HG02798 (cell line): ENCODE data around the gene STK32B.

ENCODE experiments used
- ATAC-seq: cut with Tn5 transposase; IDR thresholded peaks from one replicate; pipeline ENCODE4 v1.9.1; 2021; ENCODE audit warnings: mild to moderate bottlenecking; ENCODE audit not compliant: unreplicated experiment, poor library complexity

The STK32B gene

GRCh38 chr4:5374994-5375393 lies 323.7 kb downstream of the STK32B start:
- no peak for ATAC-seq

GRCh38 chr4:5376015-5376414 lies 324.7 kb downstream of the STK32B start:
- no peak for ATAC-seq

GRCh38 chr4:5378002-5378401 lies 326.7 kb downstream of the STK32B start:
- ATAC-seq = no peak

GRCh38 chr4:5379895-5380294 lies 328.6 kb downstream of the STK32B start:
- ATAC-seq = no peak

- no peak for ATAC-seq
Observed at GRCh38 chr4:5381961-5382441, 330.7 kb downstream of the STK32B start.

GRCh38 chr4:5383191-5383980 lies 332.1 kb downstream of the STK32B start:
- ATAC-seq = no peak

GRCh38 chr4:5385741-5386311 lies 334.5 kb downstream of the STK32B start:
- ATAC-seq = no peak

GRCh38 chr4:5386921-5387320 lies 335.6 kb downstream of the STK32B start:
- no peak for ATAC-seq

- ATAC-seq = no peak
Observed at GRCh38 chr4:5387457-5387856, 336.2 kb downstream of the STK32B start.

GRCh38 chr4:5389756-5390310 lies 338.6 kb downstream of the STK32B start:
- no peak for ATAC-seq

GRCh38 chr4:5391492-5391891 lies 340.2 kb downstream of the STK32B start:
- ATAC-seq = no peak

- ATAC-seq = no peak
Observed at GRCh38 chr4:5393911-5394513, 342.7 kb downstream of the STK32B start.

GRCh38 chr4:5395781-5396180 lies 344.5 kb downstream of the STK32B start:
- ATAC-seq = no peak

GRCh38 chr4:5398056-5398455 lies 346.8 kb downstream of the STK32B start:
- no peak for ATAC-seq

GRCh38 chr4:5399124-5399523 lies 347.8 kb downstream of the STK32B start:
- ATAC-seq = no peak

- no peak for ATAC-seq
Observed at GRCh38 chr4:5399790-5400421, 348.6 kb downstream of the STK32B start.

GRCh38 chr4:5403746-5404497 lies 352.6 kb downstream of the STK32B start:
- ATAC-seq = no peak

- no peak for ATAC-seq
Observed at GRCh38 chr4:5409237-5409636, 358.0 kb downstream of the STK32B start.

- ATAC-seq = no peak
Observed at GRCh38 chr4:5409972-5410618, 358.8 kb downstream of the STK32B start.

GRCh38 chr4:5412296-5412695 lies 361.0 kb downstream of the STK32B start:
- no peak for ATAC-seq
